Subcutaneous abdominal adipose tissue (tissue), 5 donors: ENCODE measurements around the gene LEMD3.

Source experiments
- H3K27ac ChIP-seq: one replicate; pipeline ENCODE4 v1.7.0; 2013; ENCODE audit warnings: low read depth, mild to moderate bottlenecking, inconsistent platforms, low read length, moderate library complexity
- H3K27me3 ChIP-seq, 5 donors: one replicate each; pipeline ENCODE4 v1.7.0; 2013; ENCODE audit warnings: low read length in 5 of 5, inconsistent platforms in 1 of 5; ENCODE audit not compliant: control insufficient read depth in 5 of 5, insufficient read depth in 4 of 5
- H3K36me3 ChIP-seq, 5 donors: one replicate each; pipeline ENCODE4 v1.7.0; 2013; ENCODE audit warnings: low read length in 5 of 5; ENCODE audit not compliant: control insufficient read depth in 5 of 5, insufficient read depth in 5 of 5
- H3K4me1 ChIP-seq, 5 donors: one replicate each; pipeline ENCODE4 v1.7.0; 2013; ENCODE audit warnings: low read length in 5 of 5, mild to moderate bottlenecking in 3 of 5, moderate library complexity in 1 of 5; ENCODE audit not compliant: control insufficient read depth in 5 of 5, insufficient read depth in 5 of 5
- H3K4me3 ChIP-seq, 5 donors: one replicate each; pipeline ENCODE4 v1.7.0; 2013; ENCODE audit warnings: low read length in 5 of 5, low read depth in 1 of 5
- H3K9ac ChIP-seq, 5 donors: one replicate each; pipeline ENCODE4 v1.7.0; 2013; ENCODE audit warnings: low read length in 5 of 5, mild to moderate bottlenecking in 4 of 5, moderate library complexity in 3 of 5
- H3K9me3 ChIP-seq, 5 donors: one replicate each; pipeline ENCODE4 v1.7.0; 2013; ENCODE audit warnings: low read length in 5 of 5; ENCODE audit not compliant: control insufficient read depth in 5 of 5
- donor health status: healthy.
- donor health status: healthy.
- donor health status: healthy.
- donor health status: healthy.
- donor health status: healthy.

Gene LEMD3

DNA sequence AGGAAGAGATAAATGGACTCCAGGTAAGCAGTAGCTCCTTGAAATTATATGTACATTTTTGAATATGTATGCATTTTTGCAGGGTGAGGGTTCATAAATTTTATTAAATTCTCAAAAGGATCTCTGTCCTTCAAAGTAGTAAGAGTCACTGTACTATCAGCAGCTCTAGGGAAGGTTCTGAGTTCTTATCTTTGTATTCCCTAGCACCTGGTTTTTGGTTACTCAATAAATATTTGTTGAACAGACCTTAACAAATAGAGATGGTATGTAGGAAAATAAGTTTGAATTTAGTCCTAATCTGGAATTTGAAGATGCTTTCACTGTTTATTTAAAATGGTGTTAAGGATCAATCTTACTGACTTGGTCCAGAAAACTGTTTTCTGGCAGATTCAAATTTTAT is 18.3 kb downstream of the LEMD3 start:
- Histone ChIP-seq H3K9me3 (no peaks in the 10 kb centered on the region), H3K9ac (no peak overlapping the region), H3K36me3 (no peaks in the 10 kb centered on the region), H3K27ac (no peak overlapping the region), H3K27me3 (no peaks in the 10 kb centered on the region), H3K4me3 (no peak overlapping the region), H3K4me1 (peaks cover 0 to 11% (median 0%) of the 10 kb centered on the region in 5 donors)

DNA sequence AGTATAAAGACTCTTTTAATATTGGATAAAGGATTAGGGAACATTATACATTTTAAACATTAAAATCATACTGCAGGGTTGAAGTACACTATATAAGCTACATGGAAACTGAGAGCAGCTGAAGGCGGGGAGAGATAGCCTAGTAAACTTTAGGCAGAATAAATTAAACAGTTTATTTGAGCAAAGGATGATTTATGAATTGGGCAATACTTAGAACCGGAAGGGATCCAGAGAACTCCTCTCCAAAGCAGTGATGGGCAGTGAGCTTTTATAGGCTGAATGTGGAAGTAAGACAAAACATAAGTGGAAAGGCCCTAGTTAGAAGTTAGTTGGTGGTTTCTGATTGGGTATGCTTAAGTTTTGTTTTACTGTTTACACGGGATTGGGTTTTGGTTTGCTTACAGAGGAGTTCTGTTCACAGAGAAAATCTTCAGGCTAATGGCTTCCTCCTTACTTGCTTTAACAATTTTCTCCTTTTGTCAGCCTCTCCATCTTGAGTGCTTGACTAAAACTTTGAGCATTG is 18.9 kb downstream of the LEMD3 start:
- peaks cover 0 to 16% (median 5%) of the 10 kb centered on the region in 5 donors for H3K4me1 ChIP-seq
- H3K27me3 ChIP-seq, result no peaks in the 10 kb centered on the region
- no peak overlapping the region for H3K4me3 ChIP-seq
- H3K9ac ChIP-seq, result no peak overlapping the region
- H3K27ac ChIP-seq, result no peak overlapping the region
- no peaks in the 10 kb centered on the region for H3K36me3 ChIP-seq
- no peaks in the 10 kb centered on the region for H3K9me3 ChIP-seq

DNA sequence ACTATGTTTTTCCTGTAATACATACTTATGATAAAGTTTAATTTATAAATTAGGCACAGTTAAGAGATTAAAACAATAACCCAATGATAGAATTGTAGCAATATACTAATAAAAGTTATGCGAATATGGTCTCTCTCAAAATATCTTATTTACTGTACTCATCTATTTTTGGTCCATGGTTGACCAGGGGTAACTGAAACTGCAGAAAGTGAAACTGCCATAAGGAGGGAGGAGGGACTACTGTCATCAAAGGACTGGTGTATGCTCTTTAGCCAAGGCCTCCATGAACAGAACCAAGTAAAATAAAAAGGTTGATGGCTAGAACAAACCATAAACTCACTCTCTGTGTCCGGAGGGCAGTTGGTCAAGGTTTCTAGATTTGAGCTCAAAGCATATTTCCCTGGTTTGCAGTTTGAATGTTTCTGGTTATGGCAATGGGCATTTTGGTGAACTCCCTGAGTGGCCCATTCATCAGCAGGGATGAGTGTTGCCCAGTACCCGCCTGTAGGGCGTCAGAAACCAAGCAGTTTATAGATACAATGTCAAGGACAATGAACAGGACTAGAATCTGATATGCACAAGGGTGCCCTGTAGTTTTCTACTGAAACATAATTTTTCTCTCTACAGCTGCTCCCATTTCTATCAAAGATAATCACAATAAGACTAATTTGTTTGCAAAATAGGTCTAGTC is 19.8 kb downstream of the LEMD3 start:
- no peak overlapping the region for H3K4me3 ChIP-seq
- no peaks in the 10 kb centered on the region for H3K9me3 ChIP-seq
- H3K36me3 ChIP-seq, result no peaks in the 10 kb centered on the region
- H3K9ac ChIP-seq, result no peak overlapping the region
- H3K4me1 ChIP-seq, result peaks cover 0 to 18% (median 6%) of the 10 kb centered on the region in 5 donors
- no peaks in the 10 kb centered on the region for H3K27me3 ChIP-seq
- no peak overlapping the region for H3K27ac ChIP-seq

DNA sequence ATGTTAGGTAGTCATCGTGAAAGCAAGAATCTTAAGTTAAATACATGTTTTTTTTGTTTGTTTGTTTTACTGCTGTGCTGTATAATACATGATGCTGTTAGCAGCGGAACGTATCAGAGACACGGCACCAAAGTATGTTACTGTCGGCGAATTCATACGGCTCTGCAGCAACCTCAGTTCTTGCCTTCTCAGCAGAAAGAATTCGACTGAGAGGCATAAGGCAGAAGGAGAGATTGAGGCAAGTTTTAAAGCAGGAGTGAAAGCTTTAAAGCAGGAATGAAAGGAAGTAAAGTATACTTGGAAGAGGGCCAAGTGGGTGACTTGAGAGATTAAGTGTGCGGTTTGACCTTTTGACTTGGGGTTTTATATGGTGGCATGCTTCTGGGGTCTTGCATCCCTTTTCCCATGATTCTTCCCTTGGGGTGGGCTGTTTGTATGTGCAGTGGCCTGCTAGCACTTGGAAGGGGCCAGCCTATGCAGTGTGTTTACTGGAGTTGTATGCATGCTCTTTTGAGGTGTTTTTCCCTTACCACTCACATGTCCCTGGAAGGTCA is 23.7 kb downstream of the LEMD3 start:
- no peak overlapping the region for H3K27ac ChIP-seq
- no peak overlapping the region for H3K4me3 ChIP-seq
- H3K27me3 ChIP-seq, result no peaks in the 10 kb centered on the region
- peaks cover 0 to 4% (median 2%) of the 10 kb centered on the region in 5 donors for H3K9me3 ChIP-seq
- H3K36me3 ChIP-seq, result no peaks in the 10 kb centered on the region
- peaks cover 0 to 10% (median 6%) of the 10 kb centered on the region in 5 donors for H3K4me1 ChIP-seq
- H3K9ac ChIP-seq, result no peak overlapping the region

DNA sequence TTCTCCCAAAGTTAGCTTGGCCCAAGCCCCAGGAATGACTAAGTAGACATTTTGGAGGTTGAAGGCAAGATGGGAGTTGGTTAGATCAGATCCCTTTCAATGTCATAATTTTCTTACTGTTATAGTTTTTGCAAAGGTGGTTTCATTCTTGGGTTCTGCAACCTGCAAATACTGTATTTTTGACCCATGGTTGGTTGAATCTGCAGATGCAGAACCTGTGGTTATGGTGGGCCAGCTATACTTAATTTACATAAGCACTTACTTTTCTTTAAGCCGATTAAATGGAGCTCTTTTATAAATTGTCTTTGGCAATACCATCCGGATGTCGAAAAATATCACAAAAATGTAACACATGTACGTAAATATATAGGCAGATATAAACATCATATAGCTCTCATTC is 25.6 kb downstream of the LEMD3 start:
- H3K27ac ChIP-seq, result no peak overlapping the region
- peaks cover 0 to 4% (median 2%) of the 10 kb centered on the region in 5 donors for H3K9me3 ChIP-seq
- peaks cover 0 to 9% (median 6%) of the 10 kb centered on the region in 5 donors for H3K4me1 ChIP-seq
- no peak overlapping the region for H3K4me3 ChIP-seq
- no peak overlapping the region for H3K9ac ChIP-seq
- H3K27me3 ChIP-seq, result no peaks in the 10 kb centered on the region
- no peaks in the 10 kb centered on the region for H3K36me3 ChIP-seq

DNA sequence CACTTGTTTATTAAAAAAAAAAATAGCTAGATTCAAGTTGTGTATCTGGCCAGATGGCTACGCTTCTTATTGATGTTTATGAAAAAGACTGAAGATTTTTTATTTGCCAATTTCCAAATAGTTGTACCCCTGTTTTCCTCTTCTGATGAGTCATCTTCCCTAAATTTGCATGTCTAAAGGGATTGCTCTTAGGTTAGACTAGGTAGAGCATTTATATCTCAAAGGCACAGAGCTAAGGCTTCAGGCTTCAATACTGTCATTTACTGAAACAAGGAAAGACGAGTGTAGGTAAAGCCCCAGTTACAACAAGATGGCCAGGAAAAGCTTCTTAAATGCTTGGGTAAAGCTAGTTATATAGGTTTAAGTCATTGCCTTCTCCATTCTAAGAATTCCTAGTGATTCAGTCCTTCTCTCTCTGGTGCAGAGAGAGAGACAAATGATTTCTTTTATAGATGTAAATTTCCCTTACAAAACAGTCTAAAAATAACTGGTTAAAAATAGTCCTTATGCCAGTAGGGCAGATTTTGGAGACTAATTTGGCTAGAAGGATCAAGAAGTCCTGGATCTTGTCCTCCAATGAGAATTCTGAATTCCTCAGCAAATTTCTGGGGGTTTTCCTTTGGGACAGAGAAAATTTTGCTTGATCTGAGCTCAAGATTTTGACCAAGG is 26.1 kb downstream of the LEMD3 start:
- Histone ChIP-seq H3K36me3 (no peaks in the 10 kb centered on the region), H3K27ac (no peak overlapping the region), H3K9ac (no peak overlapping the region), H3K4me3 (no peak overlapping the region), H3K27me3 (no peaks in the 10 kb centered on the region), H3K9me3 (peaks cover 0 to 4% (median 2%) of the 10 kb centered on the region in 5 donors), H3K4me1 (peaks cover 0 to 9% (median 6%) of the 10 kb centered on the region in 5 donors)

DNA sequence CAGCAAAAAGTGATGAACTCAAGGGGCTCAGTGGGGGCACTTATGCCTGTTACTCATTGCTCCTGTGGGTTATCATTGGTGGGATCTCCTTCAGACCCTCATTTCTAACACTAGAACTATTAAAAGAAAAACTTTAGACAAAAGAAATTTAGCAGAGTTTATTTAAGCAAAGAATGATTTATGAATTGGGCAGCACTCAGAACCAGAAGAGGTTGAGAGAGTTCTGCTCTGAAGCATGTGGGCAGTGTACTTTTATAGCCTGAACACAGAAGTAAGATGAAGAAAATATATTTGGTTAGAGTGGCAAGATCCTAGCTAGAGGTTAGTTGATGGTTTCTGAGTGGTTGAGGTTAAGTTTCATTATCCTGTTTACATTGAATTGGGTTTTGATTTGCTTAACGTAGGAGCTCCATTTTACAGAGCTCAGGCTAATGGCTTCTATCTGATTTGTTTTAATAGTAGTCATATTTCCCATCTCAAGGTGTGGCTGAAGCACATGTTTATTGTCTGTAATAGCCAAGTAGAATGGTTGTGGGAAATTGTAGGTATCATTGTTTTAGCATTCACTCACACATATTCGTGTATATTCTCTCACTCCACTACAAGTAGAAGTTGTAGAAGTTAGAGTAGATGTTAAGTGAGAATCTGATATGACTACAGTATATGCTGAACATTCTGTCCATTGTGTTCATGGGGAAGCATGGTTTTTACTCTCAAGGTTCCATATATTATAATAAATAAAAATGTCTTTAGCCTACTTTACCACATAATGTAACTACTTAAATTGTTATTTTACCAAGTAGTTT is 27.6 kb downstream of the LEMD3 start:
- H3K4me1 ChIP-seq, result peaks cover 0 to 9% (median 6%) of the 10 kb centered on the region in 5 donors
- H3K9ac ChIP-seq, result no peak overlapping the region
- no peak overlapping the region for H3K27ac ChIP-seq
- no peak overlapping the region for H3K4me3 ChIP-seq
- H3K9me3 ChIP-seq, result peaks cover 0 to 4% (median 2%) of the 10 kb centered on the region in 5 donors
- H3K27me3 ChIP-seq, result no peaks in the 10 kb centered on the region
- no peaks in the 10 kb centered on the region for H3K36me3 ChIP-seq

DNA sequence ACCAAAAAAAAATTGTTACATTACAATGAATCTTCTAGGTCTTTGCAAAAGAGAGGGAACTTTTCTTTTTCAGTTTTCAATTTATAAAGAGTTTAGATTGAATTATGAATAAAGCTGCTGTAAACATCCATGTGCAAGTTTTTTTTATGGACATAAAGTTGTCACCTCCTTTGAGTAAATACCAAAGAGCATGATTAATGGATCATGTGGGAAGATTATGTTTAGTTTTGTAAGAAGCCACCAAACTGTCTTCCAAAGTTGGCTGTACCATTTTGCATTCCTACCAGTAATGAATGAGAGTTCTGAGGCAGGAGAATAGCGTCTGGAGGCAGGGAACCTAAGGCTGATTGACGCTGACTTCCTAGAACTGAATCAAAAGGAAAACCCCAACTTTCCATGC is 30.2 kb downstream of the LEMD3 start:
- Histone ChIP-seq H3K27me3 (no peaks in the 10 kb centered on the region), H3K4me3 (no peak overlapping the region), H3K9me3 (peaks cover 0 to 4% (median 2%) of the 10 kb centered on the region in 5 donors), H3K27ac (no peak overlapping the region), H3K9ac (no peak overlapping the region), H3K4me1 (peaks cover 0 to 7% (median 0%) of the 10 kb centered on the region in 5 donors), H3K36me3 (no peaks in the 10 kb centered on the region)

DNA sequence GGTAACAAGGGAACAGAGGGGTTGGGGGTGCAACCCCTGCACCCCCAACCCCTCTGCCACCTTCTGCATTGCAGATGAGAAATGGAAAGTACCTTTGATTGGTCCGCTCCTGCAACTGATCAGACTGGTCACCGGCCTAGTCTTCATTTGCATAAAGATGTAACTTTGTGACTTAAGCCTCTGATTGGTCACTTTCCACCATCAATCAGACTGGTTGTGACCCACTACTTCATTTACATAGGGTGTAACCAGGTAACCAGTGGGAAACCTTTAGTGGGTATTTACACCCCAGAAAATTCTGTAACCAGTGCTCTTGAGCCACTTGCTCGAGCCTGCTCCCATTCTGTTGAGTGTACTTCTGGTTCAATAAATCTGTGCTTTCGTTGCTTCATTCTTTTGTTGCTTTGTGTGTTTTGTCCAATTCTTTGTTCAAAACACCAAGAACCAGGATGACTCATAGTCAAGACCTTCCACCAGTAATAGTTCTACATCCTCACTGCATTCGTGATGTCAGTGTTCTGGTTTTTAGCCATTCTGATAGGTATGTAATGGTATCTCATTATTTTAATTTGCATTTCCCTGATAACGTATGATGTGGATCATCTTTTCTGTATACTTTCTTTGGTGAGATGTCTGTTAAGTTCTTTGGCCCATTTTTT is 30.8 kb downstream of the LEMD3 start:
- Histone ChIP-seq H3K9me3 (peaks cover 0 to 4% (median 2%) of the 10 kb centered on the region in 5 donors), H3K4me3 (no peak overlapping the region), H3K9ac (no peak overlapping the region), H3K27ac (no peak overlapping the region), H3K36me3 (no peaks in the 10 kb centered on the region), H3K27me3 (no peaks in the 10 kb centered on the region), H3K4me1 (peaks cover 0 to 7% (median 0%) of the 10 kb centered on the region in 5 donors)
